BJ (cell line): Measurements from ENCODE around the gene KIRREL3. TPM values are rescaled to one million over a fixed set of nuclear protein-coding genes. Genes with fewer than 3 reads are reported as not detected.

ENCODE experiments used
- CTCF ChIA-PET: fragments of 350-600 bp; formaldehyde crosslinking; extraction: SDS; loops from one replicate; lab custom pipeline; 2021; ENCODE audit warnings: antibody characterized with exemption, inconsistent platforms; lab: Yijun Ruan, JAX
- POLR2A ChIA-PET: fragments of 300-600 bp; sonication (Branson Sonifier 250); formaldehyde crosslinking; extraction: SDS; loops from one replicate; lab custom pipeline; 2021; ENCODE audit warnings: antibody characterized with exemption; lab: Charles Lee
- DNase-seq: peaks from one replicate; pipeline ENCODE4 v3.0.0-alpha.2; 2011; ENCODE audit warnings: low read depth
- H3K27me3 ChIP-seq: 2 replicates; pipeline ENCODE4 v1.6.0; 2011; ENCODE audit warnings: low read length; ENCODE audit not compliant: control insufficient read depth, insufficient read depth
- H3K36me3 ChIP-seq: 2 replicates; pipeline ENCODE4 v1.5.1; 2011; ENCODE audit warnings: low read length; ENCODE audit not compliant: control insufficient read depth, insufficient read depth
- H3K4me3 ChIP-seq: 2 replicates; pipeline ENCODE4 v1.5.1; 2011; ENCODE audit warnings: low read depth, mild to moderate bottlenecking, control low read depth, low read length
- polyA plus RNA-seq: library from polyadenylated mRNA; depleted of rRNA; stranded (reverse); fragments of >200 nt; gene quantifications from 2 replicates; pipeline ENCODE4 v1.2.3, GENCODE V29; 2011
- TF ChIP-seq, protein P1 (sequence below): IDR thresholded peaks from 2 replicates; pipeline ENCODE4 v1.5.1; 2011; ENCODE audit warnings: low read depth, mild to moderate bottlenecking, control low read depth, inconsistent platforms, low read length, moderate library complexity; ENCODE audit not compliant: insufficient read depth

KIRREL3 gene
- polyA plus RNA-seq, 1 experiment, result 19.6 TPM

DNA sequence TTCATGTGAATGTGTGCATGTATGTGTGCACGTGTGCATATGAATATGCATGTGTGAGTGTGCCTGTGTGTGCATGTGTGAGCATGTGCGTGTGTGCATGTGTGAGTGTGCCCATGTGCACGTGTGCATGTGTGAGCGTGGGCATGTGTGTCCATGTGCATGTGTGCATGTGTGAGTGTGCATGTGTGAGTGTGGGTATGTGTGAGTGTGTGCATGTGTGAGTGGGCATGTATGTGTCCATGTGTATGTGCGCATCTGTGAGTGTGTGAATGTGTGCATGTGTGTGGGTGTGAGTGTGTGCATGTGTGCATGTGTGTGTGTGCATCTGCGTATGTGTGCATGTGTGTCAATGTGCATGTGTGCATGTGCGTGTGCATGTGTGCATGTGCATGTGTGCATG lies 550.4 kb downstream of the KIRREL3 start:
- TF ChIP-seq, protein P1, sequence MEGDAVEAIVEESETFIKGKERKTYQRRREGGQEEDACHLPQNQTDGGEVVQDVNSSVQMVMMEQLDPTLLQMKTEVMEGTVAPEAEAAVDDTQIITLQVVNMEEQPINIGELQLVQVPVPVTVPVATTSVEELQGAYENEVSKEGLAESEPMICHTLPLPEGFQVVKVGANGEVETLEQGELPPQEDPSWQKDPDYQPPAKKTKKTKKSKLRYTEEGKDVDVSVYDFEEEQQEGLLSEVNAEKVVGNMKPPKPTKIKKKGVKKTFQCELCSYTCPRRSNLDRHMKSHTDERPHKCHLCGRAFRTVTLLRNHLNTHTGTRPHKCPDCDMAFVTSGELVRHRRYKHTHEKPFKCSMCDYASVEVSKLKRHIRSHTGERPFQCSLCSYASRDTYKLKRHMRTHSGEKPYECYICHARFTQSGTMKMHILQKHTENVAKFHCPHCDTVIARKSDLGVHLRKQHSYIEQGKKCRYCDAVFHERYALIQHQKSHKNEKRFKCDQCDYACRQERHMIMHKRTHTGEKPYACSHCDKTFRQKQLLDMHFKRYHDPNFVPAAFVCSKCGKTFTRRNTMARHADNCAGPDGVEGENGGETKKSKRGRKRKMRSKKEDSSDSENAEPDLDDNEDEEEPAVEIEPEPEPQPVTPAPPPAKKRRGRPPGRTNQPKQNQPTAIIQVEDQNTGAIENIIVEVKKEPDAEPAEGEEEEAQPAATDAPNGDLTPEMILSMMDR, result no peak
- no peak overlapping the region for H3K4me3 ChIP-seq
- DNase-seq, result no peak
- no peaks in the 10 kb centered on the region for H3K27me3 ChIP-seq
- POLR2A ChIA-PET, result no interaction called here
- CTCF ChIA-PET, result no interaction called here
- H3K36me3 ChIP-seq, result no peaks in the 10 kb centered on the region; the same call in 1 of the 2 replicates

DNA sequence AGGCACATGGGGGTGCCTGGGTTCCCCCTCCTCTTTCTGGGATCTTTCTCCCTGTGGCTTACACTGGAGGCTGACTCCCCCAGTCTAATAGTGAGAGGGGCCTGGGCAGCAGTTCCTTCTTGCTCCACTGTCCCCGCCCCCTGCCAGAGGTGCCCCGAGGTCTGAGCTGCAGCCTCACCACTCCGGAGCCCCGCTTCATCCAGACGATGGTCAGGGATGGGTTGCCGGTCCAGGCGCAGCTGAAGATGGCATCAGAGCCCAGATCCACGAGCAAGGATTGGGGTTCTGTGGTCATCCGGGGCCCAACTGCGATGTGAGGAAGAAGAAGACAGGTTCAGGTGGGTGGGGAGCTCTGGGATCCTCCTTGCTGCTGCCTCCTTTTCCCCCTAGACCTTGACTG lies 554.0 kb downstream of the KIRREL3 start:
- DNase-seq, result no peak
- TF ChIP-seq, protein P1, result no peak
- H3K36me3 ChIP-seq, result no peaks in the 10 kb centered on the region
- POLR2A ChIA-PET, result no interaction called here
- CTCF ChIA-PET, result interaction anchor here (1.6 kb wide), 1 partner anchor 34 kb away, joined by 6 read pairs; no protein-coding TSS in a partner anchor
- H3K4me3 ChIP-seq, result no peak overlapping the region
- H3K27me3 ChIP-seq, result no peaks in the 10 kb centered on the region

DNA sequence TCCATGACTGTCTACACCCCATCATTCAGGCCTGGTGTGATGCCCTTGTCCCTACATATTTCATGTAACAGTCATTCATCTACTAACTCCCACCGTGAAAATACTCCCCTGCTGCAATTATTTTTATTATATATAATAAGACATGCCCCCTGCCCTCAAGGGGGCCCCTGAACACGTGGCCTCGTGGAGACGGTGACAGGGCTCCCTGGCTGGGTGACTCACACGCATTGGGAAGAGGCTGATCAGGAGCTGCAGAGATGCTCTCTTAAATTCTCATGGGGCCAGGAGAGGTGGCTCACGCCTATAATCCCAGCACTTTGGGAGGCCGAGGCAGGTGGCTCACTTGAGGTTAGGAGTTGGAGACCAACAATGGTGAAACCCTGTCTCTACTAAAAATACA lies 556.5 kb downstream of the KIRREL3 start:
- CTCF ChIA-PET, result interaction anchor here (0.9 to 4.9 kb wide), 5 partner anchors 9 to 902 kb away, joined by 3 to 57 read pairs (median 4); no protein-coding TSS in a partner anchor
- TF ChIP-seq, protein P1, result no peak

DNA sequence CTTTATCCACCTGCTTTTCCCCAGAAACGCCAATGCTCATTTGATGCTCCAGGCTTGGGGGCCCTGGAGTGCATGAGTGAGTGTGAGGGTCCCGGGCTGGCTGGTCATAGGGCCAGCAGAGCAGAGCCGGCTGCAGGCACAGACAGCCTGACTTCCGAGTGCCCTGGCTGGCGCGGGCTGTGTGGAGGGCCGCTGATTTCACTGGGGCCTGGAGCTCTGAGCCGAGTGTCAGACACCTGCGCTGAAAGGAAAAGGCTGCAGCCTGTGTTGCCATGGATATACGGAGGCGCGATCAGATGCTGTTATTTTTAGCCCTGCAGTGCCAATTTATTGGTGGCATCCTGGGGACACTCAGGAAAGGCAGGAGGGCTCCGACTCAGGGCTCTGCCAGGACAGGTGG lies 557.5 kb downstream of the KIRREL3 start:
- H3K4me3 ChIP-seq, result no peak overlapping the region
- H3K27me3 ChIP-seq, result no peaks in the 10 kb centered on the region
- ChIA-PET POLR2A (no interaction called here), CTCF (interaction anchor here (1.0 to 4.9 kb wide), 5 partner anchors 12 to 903 kb away, joined by 3 to 57 read pairs (median 5); no protein-coding TSS in a partner anchor)
- DNase-seq, result no peak
- TF ChIP-seq, protein P1, result no peak
- H3K36me3 ChIP-seq, result no peaks in the 10 kb centered on the region

More for the DNA sequence above, 556.5 kb downstream of the KIRREL3 start:
- H3K27me3 ChIP-seq, result no peaks in the 10 kb centered on the region
- DNase-seq, result no peak
- POLR2A ChIA-PET, result no interaction called here
- no peak overlapping the region for H3K4me3 ChIP-seq
- H3K36me3 ChIP-seq, result no peaks in the 10 kb centered on the region

DNA sequence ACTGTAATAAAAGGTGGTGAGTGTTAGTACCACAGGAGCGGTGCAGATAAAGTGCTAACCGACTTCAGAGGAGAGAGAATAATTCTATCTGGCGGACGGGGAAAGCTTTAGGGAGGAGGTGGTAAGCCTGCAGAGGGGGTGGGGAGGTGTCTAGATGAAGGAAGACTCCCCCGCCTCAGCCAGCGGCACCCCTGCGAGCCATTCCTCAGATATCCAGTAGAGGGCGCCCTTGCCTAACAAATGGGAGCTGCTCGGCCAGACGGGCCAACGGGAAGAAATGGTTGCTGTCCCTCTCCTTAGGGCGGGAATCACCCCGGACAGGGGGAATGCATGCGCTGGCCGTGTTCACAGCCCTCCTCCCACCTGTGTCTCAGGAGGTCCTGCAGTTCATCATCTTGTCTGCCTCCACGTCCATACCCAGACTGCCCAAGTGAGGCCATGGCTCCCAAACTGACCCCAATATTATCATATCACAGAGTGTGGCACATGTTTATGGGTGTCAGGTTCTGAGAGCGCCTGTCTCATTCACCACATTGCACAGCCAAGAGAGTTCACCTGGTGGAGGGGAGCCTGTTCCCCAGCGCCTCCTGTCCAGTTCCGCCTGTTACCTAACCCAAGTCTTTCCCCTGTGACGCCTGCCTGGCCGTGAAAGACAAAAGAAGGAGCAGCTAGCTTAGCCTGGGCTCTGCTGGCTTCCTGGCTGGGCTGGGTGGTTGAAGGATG lies 559.6 kb downstream of the KIRREL3 start:
- H3K27me3 ChIP-seq, result no peaks in the 10 kb centered on the region
- DNase-seq, result no peak
- H3K4me3 ChIP-seq, result no peak overlapping the region
- POLR2A ChIA-PET, result no interaction called here
- TF ChIP-seq, protein P1, result peak; percentile 90
- CTCF ChIA-PET, result interaction anchor here (0.7 to 5.0 kb wide), 23 partner anchors 9 to 905 kb away, joined by 3 to 57 read pairs (median 4); no protein-coding TSS in a partner anchor
- no peaks in the 10 kb centered on the region; the same call in 1 of the 2 replicates for H3K36me3 ChIP-seq
